ENCODE results near the gene RMC1.
"Not testable (repeated sequence)": the region's sequence is repeated elsewhere in the genome, so short reads cannot be mapped to it uniquely, and the experiment has no call there.

Gene RMC1

GRCh38 chr18:23503038-23503962 lies at the start of gene RMC1:
TSS of gene RMC1 (plus strand) at chr18:23503511. CDS start at chr18:23503619, 108 bp downstream.
- DNase-seq = peak; percentile 98 to 99

GRCh38 chr18:23453680-23454058 lies 49.6 kb upstream of the RMC1 start:
- no peak for DNase-seq

GRCh38 chr18:23456835-23457234 lies 46.5 kb upstream of the RMC1 start:
- no peak for DNase-seq

- no peak for DNase-seq
These were observed 44.3 kb upstream of the RMC1 start for GRCh38 chr18:23458830-23459529.

GRCh38 chr18:23459530-23459921 lies 43.8 kb upstream of the RMC1 start:
- DNase-seq = no peak

GRCh38 chr18:23460285-23461273 lies 42.7 kb upstream of the RMC1 start:
- DNase-seq = no peak

GRCh38 chr18:23462876-23463275 lies 40.4 kb upstream of the RMC1 start:
- DNase-seq = no peak

- DNase-seq = no peak
These were observed 34.4 kb upstream of the RMC1 start for GRCh38 chr18:23468753-23469459.

GRCh38 chr18:23470620-23471387 lies 32.5 kb upstream of the RMC1 start:
- DNase-seq = no peak

GRCh38 chr18:23471486-23471885 lies 31.8 kb upstream of the RMC1 start:
- DNase-seq = no peak

GRCh38 chr18:23479829-23480505 lies 23.3 kb upstream of the RMC1 start:
- DNase-seq = no peak

GRCh38 chr18:23484561-23485182 lies 18.6 kb upstream of the RMC1 start:
- DNase-seq = no peak

GRCh38 chr18:23485386-23485785 lies 17.9 kb upstream of the RMC1 start:
- DNase-seq = no peak

GRCh38 chr18:23487738-23488570 lies 15.4 kb upstream of the RMC1 start:
- peak; percentile 58 to 65 for DNase-seq

GRCh38 chr18:23489586-23489985 lies 13.7 kb upstream of the RMC1 start:
- DNase-seq = not testable (repeated sequence)

- no peak for DNase-seq
These were observed 9.7 kb upstream of the RMC1 start for GRCh38 chr18:23493654-23494053.

GRCh38 chr18:23494992-23495391 lies 8.3 kb upstream of the RMC1 start:
- no peak for DNase-seq

GRCh38 chr18:23495723-23496440 lies 7.4 kb upstream of the RMC1 start:
- no peak for DNase-seq

- no peak for DNase-seq
These were observed 5.2 kb upstream of the RMC1 start for GRCh38 chr18:23498117-23498516.

Data from activated T-cell treated with anti-CD3 and anti-CD28 coated beads, Interleukin-2, amount 50 U/mL, for 48 hours (primary cell).